ENCODE results near the gene SPAG7. TPM values are rescaled to one million over a fixed set of nuclear protein-coding genes. Genes with fewer than 3 reads are reported as not detected.

SPAG7 gene
- total and polyA plus RNA-seq, 4 donors, result 63.8 to 101 (median 75.8) TPM

DNA sequence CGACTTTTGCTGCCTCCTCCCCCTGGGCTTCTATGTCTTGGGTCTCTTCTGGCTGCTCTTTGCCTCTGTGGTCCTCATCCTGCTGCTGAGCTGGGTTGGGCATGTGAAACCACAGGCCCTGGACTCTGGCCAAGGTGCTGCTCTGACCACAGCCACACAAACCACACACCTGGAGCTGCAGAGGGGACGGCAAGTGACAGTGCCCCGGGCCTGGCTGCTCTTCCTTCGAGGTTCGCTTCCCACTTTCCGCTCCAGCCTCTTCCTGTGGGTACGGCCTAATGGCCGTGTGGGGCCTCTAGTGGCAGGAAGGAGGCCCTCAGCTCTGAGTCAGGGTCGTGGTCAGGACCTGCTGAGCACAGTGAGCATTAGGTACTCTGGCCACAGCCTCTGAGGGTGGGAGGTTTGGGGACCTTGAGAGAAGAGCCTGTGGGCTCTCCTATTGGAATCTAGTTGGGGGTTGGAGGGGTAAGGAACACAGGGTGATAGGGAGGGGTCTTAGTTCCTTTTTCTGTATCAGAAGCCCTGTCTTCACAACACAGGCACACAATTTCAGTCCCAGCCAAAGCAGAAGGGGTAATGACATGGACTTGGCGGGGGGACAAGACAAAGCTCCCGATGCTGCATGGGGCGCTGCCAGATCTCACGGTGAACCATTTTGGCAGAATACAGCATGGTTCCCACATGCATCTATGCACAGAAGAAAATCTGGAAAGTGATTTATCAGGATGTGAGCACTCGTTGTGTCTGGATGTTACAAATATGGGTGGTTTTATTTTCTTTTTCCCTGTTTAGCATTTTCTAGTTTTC, 33.2 kb downstream of the SPAG7 start:
- no peak overlapping the region for H3K4me3 ChIP-seq
- no peaks in the 10 kb centered on the region for H3K27me3 ChIP-seq (ENCODE audit: control insufficient read depth in 3 of 3, insufficient read depth in 3 of 3, low read length in 2 of 3)
- no peak for ATAC-seq (ENCODE audit: insufficient read depth, low FRiP score)
- TF ChIP-seq, protein P1, sequence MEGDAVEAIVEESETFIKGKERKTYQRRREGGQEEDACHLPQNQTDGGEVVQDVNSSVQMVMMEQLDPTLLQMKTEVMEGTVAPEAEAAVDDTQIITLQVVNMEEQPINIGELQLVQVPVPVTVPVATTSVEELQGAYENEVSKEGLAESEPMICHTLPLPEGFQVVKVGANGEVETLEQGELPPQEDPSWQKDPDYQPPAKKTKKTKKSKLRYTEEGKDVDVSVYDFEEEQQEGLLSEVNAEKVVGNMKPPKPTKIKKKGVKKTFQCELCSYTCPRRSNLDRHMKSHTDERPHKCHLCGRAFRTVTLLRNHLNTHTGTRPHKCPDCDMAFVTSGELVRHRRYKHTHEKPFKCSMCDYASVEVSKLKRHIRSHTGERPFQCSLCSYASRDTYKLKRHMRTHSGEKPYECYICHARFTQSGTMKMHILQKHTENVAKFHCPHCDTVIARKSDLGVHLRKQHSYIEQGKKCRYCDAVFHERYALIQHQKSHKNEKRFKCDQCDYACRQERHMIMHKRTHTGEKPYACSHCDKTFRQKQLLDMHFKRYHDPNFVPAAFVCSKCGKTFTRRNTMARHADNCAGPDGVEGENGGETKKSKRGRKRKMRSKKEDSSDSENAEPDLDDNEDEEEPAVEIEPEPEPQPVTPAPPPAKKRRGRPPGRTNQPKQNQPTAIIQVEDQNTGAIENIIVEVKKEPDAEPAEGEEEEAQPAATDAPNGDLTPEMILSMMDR (IDR thresholded peaks at IDR 0.05; ENCODE audit: control extremely low read depth, extremely low read depth), result no peak
- 16 to 27% methylated on average over 14 of the region's 14 CpGs for WGBS, 2 donors
- H3K36me3 ChIP-seq (ENCODE audit: control insufficient read depth in 4 of 4, insufficient read depth in 4 of 4, low read length in 4 of 4), result peaks cover 0 to 13% (median 10%) of the 10 kb centered on the region in 4 donors
- H3K4me1 ChIP-seq (ENCODE audit: control insufficient read depth in 5 of 5, insufficient read depth in 5 of 5, low read length in 5 of 5), result peaks cover 4 to 20% (median 7%) of the 10 kb centered on the region in 5 donors
- peak overlapping the region in 1 of 2 donors; percentile 13 for H3K9ac ChIP-seq (ENCODE audit: insufficient read depth in 1 of 2, low read length in 2 of 2)
- DNase-seq, result peak in 1 of 3 donors; percentile 19
- H3K27ac ChIP-seq (ENCODE audit: low read depth in 1 of 2, low read length in 1 of 2), result no peak overlapping the region
- H3K9me3 ChIP-seq (ENCODE audit: control insufficient read depth in 4 of 4, insufficient read depth in 3 of 4, low read length in 3 of 4), result no peaks in the 10 kb centered on the region

DNA sequence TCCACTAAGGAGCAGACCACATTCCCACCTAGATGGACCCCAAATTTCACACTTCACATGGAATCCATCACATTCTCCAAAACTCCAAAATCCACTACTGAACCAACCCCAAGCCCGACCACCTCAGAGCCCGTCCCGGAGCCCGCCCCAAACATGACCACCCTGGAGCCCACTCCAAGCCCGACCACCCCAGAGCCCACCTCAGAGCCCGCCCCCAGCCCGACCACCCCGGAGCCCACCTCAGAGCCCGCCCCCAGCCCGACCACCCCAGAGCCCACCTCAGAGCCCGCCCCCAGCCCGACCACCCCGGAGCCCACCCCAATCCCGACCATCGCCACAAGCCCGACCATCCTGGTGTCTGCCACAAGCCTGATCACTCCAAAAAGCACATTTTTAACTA, 34.0 kb downstream of the SPAG7 start:
- no peak overlapping the region for H3K9ac ChIP-seq (ENCODE audit: insufficient read depth in 1 of 2, low read length in 2 of 2)
- no peak for DNase-seq
- no peak overlapping the region for H3K4me3 ChIP-seq
- TF ChIP-seq, protein P1 (IDR thresholded peaks at IDR 0.05; ENCODE audit: control extremely low read depth, extremely low read depth), result no peak
- H3K4me1 ChIP-seq (ENCODE audit: control insufficient read depth in 5 of 5, insufficient read depth in 5 of 5, low read length in 5 of 5), result peaks cover 2 to 13% (median 4%) of the 10 kb centered on the region in 5 donors
- H3K36me3 ChIP-seq (ENCODE audit: control insufficient read depth in 4 of 4, insufficient read depth in 4 of 4, low read length in 4 of 4), result peaks cover 0 to 13% (median 10%) of the 10 kb centered on the region in 4 donors
- no peaks in the 10 kb centered on the region for H3K27me3 ChIP-seq (ENCODE audit: control insufficient read depth in 3 of 3, insufficient read depth in 3 of 3, low read length in 2 of 3)
- 76 to 80% methylated on average over 16 of the region's 16 CpGs for WGBS, 2 donors
- no peaks in the 10 kb centered on the region for H3K9me3 ChIP-seq (ENCODE audit: control insufficient read depth in 4 of 4, insufficient read depth in 3 of 4, low read length in 3 of 4)
- no peak overlapping the region for H3K27ac ChIP-seq (ENCODE audit: low read depth in 1 of 2, low read length in 1 of 2)
- no peak for ATAC-seq (ENCODE audit: insufficient read depth, low FRiP score)

DNA sequence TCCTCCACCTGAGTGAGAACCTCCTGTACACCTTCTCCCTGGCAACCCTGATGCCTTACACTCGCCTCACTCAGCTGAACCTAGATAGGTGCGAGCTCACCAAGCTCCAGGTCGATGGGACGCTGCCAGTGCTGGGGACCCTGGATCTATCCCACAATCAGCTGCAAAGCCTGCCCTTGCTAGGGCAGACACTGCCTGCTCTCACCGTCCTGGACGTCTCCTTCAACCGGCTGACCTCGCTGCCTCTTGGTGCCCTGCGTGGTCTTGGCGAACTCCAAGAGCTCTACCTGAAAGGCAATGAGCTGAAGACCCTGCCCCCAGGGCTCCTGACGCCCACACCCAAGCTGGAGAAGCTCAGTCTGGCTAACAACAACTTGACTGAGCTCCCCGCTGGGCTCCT, 34.9 kb downstream of the SPAG7 start:
- 90 to 94% methylated on average over 12 of the region's 12 CpGs for WGBS, 2 donors
- Histone ChIP-seq H3K27ac (ENCODE audit: low read depth in 1 of 2, low read length in 1 of 2) (no peak overlapping the region), H3K4me1 (ENCODE audit: control insufficient read depth in 5 of 5, insufficient read depth in 5 of 5, low read length in 5 of 5) (peaks cover 0 to 7% (median 4%) of the 10 kb centered on the region in 5 donors), H3K9me3 (ENCODE audit: control insufficient read depth in 4 of 4, insufficient read depth in 3 of 4, low read length in 3 of 4) (no peaks in the 10 kb centered on the region), H3K36me3 (ENCODE audit: control insufficient read depth in 4 of 4, insufficient read depth in 4 of 4, low read length in 4 of 4) (peaks cover 0 to 8% (median 5%) of the 10 kb centered on the region in 4 donors), H3K4me3 (no peak overlapping the region), H3K9ac (ENCODE audit: insufficient read depth in 1 of 2, low read length in 2 of 2) (no peak overlapping the region), H3K27me3 (ENCODE audit: control insufficient read depth in 3 of 3, insufficient read depth in 3 of 3, low read length in 2 of 3) (no peaks in the 10 kb centered on the region)
- DNase-seq (no peak), ATAC-seq (ENCODE audit: insufficient read depth, low FRiP score) (no peak)
- TF ChIP-seq, protein P1 (IDR thresholded peaks at IDR 0.05; ENCODE audit: control extremely low read depth, extremely low read depth), result no peak

Measured in lung (tissue), 12 donors.